Neural cell (in vitro differentiated cells): Measurements from ENCODE around the gene WRAP73.

Experiments used
- REST ChIP-seq: IDR thresholded peaks from 2 replicates; pipeline ENCODE4 v1.6.1; 2012; ENCODE audit warnings: borderline replicate concordance
- TF ChIP-seq, protein P1 (sequence below): fragments of 450-650 bp; IDR thresholded peaks from 2 replicates; pipeline ENCODE4 v1.5.1; 2014; ENCODE audit warnings: antibody characterized with exemption, mild to moderate bottlenecking, moderate library complexity; ENCODE audit not compliant: poor library complexity, severe bottlenecking

DNA sequence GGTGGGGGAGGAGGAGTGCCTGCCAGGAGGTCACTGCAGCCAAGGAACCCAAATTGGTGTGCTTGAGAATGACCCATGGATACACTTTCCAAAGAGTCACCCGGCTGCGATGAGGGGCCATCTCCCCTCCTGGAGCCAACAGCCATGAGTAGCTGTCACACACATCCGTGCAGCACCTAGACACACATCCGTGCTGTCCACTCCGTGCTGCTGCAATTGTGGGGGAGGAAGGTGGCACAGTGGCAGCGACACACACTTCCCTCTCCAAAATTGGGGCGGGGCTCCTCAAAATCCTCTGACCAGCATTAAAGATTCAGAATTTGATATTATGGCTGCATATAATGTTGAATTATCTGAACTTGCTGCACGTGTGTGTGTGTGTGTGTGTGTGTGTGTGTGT is 18.2 kb upstream of the WRAP73 start:
- TF ChIP-seq, protein P1, sequence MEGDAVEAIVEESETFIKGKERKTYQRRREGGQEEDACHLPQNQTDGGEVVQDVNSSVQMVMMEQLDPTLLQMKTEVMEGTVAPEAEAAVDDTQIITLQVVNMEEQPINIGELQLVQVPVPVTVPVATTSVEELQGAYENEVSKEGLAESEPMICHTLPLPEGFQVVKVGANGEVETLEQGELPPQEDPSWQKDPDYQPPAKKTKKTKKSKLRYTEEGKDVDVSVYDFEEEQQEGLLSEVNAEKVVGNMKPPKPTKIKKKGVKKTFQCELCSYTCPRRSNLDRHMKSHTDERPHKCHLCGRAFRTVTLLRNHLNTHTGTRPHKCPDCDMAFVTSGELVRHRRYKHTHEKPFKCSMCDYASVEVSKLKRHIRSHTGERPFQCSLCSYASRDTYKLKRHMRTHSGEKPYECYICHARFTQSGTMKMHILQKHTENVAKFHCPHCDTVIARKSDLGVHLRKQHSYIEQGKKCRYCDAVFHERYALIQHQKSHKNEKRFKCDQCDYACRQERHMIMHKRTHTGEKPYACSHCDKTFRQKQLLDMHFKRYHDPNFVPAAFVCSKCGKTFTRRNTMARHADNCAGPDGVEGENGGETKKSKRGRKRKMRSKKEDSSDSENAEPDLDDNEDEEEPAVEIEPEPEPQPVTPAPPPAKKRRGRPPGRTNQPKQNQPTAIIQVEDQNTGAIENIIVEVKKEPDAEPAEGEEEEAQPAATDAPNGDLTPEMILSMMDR: no peak
- no peak for TF ChIP-seq REST
